Ovary (tissue), 9 donors: ENCODE measurements around the gene PLSCR5. TPM values are rescaled to one million over a fixed set of nuclear protein-coding genes. Genes with fewer than 3 reads are reported as not detected.

Source experiments
- DNase-seq, 5 donors: peaks; one replicate each; pipeline ENCODE4 v3.0.0-alpha.2; 2019 to 2020
- H3K27ac ChIP-seq, 2 donors: fragments of 200-600 bp; one replicate each; pipeline versions ENCODE4 v1.5.1 to v1.8.0; 2019 to 2022
- H3K27me3 ChIP-seq: fragments of 200-600 bp; one replicate; pipeline ENCODE4 v1.8.0; 2022
- H3K36me3 ChIP-seq: fragments of 200-600 bp; sonication (generic); one replicate; pipeline ENCODE4 v1.5.1; 2019
- H3K4me1 ChIP-seq: one replicate; pipeline ENCODE4 v1.8.1; 2013; ENCODE audit warnings: mild to moderate bottlenecking, moderate library complexity; ENCODE audit not compliant: insufficient read depth
- H3K4me3 ChIP-seq: fragments of 200-600 bp; sonication (generic); one replicate; pipeline ENCODE4 v1.5.1; 2017
- H3K9me3 ChIP-seq, 2 donors: fragments of 200-600 bp in 1 of 2; sonication (generic) in 1 of 2; one replicate each; pipeline versions ENCODE4 v1.5.1 to v1.8.1; 2013 to 2019; ENCODE audit warnings: mild to moderate bottlenecking in 1 of 2, moderate library complexity in 1 of 2
- EP300 ChIP-seq: sonication (generic); formaldehyde crosslinking; IDR thresholded peaks from one replicate; pipeline ENCODE4 v1.6.1; 2017; ENCODE audit warnings: antibody characterized with exemption
- POLR2A ChIP-seq: fragments of 450-650 bp; IDR thresholded peaks from one replicate; pipeline ENCODE4 v1.6.1; 2017; ENCODE audit warnings: antibody characterized with exemption, mild to moderate bottlenecking, moderate library complexity
- WGBS, 3 donors: extraction: QIAGEN DNeasy Blood & Tissue Kit in 1 of 3; methylation state at CpG; one replicate each; pipeline versions ENCODE4 v1.1.5 to v1.1.7; 2013 to 2017; 5-methylcytosine and 5-hydroxymethylcytosine counted together
- intact Hi-C, 4 donors: fragments of 100-400 bp; cut with DNase I; formaldehyde crosslinking; loops; one replicate each; pipeline versions ENCODE4 v1.11.0 to v1.15.1; 2022 to 2023
- polyA plus RNA-seq, 2 donors: library from polyadenylated mRNA; stranded (reverse); fragments of 200-250 nt in 1 of 2; fragments of 350-450 nt in 1 of 2; fragmentation: Illumina TruSeq in 1 of 2; extraction: RNeasy Lipid Tissue Mini Kit (QIAGEN cat#74804) in 1 of 2; gene quantifications; one replicate each; pipeline ENCODE4 v1.2.3, GENCODE V29; 2013 to 2014
- total RNA-seq, 7 donors: library from RNA; depleted of rRNA in 2 of 7; stranded (reverse); fragments of >200 nt in 2 of 7; fragmentation: NEBNext Ultra II Directional in 3 of 7; extraction: Animal tissue kit (Norgen Biotek cat#: 25700) in 3 of 7; gene quantifications; one replicate each; pipeline versions ENCODE4 v1.1.0 to v1.2.4, GENCODE V29; 2016 to 2023
- TF ChIP-seq, protein P1 (sequence below), 3 donors: fragments of 450-650 bp in 2 of 3; fragments of 200-600 bp in 1 of 3; IDR thresholded peaks; one replicate each; pipeline versions ENCODE4 v1.5.1 to v1.8.0; 2016 to 2022; ENCODE audit warnings: antibody characterized with exemption in 3 of 3, mild to moderate bottlenecking in 1 of 3
- donor health status: DM: no; HTN: no; CAD: no; lungs with moderate emphysema.
- donor health status: DM: no; HTN: no; CAD: no.
- donor health status: Bipolar disorder and iron deficiency.
- donor health status: DM: yes; HTN: yes; CAD: no.
- donor health status: DM: no; HTN: no; CAD: no.
- donor health status: DM: yes; HTN: yes; CAD: no.

Gene PLSCR5
- total and polyA plus RNA-seq, 9 donors, result not detected

DNA sequence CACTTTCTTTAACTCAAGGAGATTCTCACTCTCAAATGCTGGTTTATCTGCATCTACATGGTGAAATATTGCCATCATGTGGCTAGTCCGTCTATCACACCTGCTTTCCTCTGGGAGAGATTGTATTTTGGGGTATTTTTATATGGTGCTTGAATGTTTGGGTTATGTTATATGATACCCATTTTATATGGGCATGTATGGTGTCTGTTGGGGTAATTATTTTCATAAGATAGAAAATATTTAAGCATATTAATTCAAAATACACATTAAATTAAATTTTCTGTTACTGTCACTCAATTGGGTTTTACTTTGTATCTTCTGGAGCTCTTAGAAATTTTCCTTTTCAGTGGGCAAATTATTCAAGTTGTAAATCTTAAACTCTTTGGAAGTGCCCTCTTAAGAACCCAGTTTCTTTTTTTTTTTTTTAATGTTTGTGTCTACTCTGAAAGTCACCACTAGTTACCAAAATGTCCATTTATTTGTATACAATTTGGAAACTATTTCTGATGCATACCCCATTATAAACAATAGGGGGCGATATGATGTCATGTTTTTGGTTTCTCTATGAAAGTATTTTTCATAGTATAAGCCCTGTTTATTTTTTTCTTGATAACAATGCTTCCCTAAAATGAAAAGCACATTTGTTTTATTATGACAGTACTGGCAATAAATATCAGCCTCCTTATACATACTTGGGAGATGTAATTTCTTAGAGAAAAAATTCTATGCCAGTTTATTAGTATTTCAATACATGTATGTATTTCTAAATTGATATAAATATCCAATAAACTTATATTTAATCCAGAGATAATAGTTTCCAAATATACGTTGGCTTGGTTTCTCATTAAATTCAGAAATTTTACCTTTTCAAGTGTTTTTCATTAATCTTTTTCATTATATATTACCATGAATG, 36.1 kb upstream of the PLSCR5 start:
- TF ChIP-seq EP300 (no peak), POLR2A (no peak)
- TF ChIP-seq, protein P1, sequence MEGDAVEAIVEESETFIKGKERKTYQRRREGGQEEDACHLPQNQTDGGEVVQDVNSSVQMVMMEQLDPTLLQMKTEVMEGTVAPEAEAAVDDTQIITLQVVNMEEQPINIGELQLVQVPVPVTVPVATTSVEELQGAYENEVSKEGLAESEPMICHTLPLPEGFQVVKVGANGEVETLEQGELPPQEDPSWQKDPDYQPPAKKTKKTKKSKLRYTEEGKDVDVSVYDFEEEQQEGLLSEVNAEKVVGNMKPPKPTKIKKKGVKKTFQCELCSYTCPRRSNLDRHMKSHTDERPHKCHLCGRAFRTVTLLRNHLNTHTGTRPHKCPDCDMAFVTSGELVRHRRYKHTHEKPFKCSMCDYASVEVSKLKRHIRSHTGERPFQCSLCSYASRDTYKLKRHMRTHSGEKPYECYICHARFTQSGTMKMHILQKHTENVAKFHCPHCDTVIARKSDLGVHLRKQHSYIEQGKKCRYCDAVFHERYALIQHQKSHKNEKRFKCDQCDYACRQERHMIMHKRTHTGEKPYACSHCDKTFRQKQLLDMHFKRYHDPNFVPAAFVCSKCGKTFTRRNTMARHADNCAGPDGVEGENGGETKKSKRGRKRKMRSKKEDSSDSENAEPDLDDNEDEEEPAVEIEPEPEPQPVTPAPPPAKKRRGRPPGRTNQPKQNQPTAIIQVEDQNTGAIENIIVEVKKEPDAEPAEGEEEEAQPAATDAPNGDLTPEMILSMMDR (IDR thresholded peaks at IDR 0.05), result no peak
- intact Hi-C loops, result no loop called here
- no peak overlapping the region for H3K27ac ChIP-seq
- WGBS, 3 donors, result 13 to 20% (median 17%) methylated on average over 3 of the region's 3 CpGs
- H3K27me3 ChIP-seq, result no peaks in the 10 kb centered on the region
- H3K9me3 ChIP-seq, result no peaks in the 10 kb centered on the region
- H3K36me3 ChIP-seq, result no peaks in the 10 kb centered on the region
- no peak for DNase-seq
- no peaks in the 10 kb centered on the region for H3K4me1 ChIP-seq
- no peak overlapping the region for H3K4me3 ChIP-seq

DNA sequence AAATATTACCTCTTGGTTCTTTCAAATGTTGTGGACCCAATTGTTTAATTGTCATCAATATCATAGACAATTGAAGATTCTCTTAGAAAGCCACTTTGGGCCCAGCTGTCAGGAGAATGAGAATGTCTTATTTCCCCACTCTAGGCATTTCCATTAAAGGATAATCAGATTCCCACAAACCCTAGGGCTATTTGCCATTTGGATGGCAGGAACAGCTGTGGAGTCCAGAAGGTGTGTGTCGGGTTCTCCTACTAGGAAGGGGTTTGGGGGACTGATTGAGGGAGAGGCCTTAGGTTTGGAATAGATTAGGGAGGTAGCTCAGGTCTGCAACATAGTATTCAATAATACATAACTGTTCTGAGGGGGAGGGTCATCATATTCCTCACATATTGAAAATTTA, 35.2 kb upstream of the PLSCR5 start:
- WGBS, 3 donors, result 94 to 100% (median 95%) methylated on average over 1 of the region's 1 CpG
- H3K4me1 ChIP-seq, result no peaks in the 10 kb centered on the region
- no peak overlapping the region for H3K27ac ChIP-seq
- no peak overlapping the region for H3K4me3 ChIP-seq
- TF ChIP-seq EP300 (no peak), POLR2A (no peak)
- TF ChIP-seq, protein P1 (IDR thresholded peaks at IDR 0.05), result no peak
- intact Hi-C loops, result no loop called here
- H3K9me3 ChIP-seq, result no peaks in the 10 kb centered on the region
- H3K36me3 ChIP-seq, result no peaks in the 10 kb centered on the region
- DNase-seq, result no peak
- H3K27me3 ChIP-seq, result no peaks in the 10 kb centered on the region

DNA sequence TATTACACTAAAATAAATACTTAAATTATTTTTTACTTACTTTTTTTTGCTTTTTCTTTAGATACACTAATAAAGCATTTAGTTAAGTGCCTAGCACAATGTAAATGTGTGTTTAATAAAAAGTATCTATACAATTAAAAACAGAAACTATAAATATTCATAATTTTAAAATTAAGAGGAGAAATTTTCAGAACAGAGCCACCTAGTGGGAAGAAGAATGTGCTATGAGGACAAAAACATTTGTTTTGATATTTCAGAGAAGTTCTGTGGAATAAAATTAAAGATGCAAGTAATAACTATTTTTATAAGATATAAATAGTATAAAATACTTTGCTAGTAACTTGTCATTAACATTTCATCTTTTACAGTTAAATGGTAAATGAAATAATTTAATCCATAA, 33.6 kb upstream of the PLSCR5 start:
- Histone ChIP-seq H3K9me3 (no peaks in the 10 kb centered on the region), H3K27me3 (no peaks in the 10 kb centered on the region), H3K4me1 (no peaks in the 10 kb centered on the region), H3K27ac (no peak overlapping the region), H3K36me3 (no peaks in the 10 kb centered on the region), H3K4me3 (no peak overlapping the region)
- no peak for DNase-seq
- intact Hi-C loops, result no loop called here
- TF ChIP-seq POLR2A, result no peak
- no peak for TF ChIP-seq EP300
- TF ChIP-seq, protein P1 (IDR thresholded peaks at IDR 0.05), result no peak

DNA sequence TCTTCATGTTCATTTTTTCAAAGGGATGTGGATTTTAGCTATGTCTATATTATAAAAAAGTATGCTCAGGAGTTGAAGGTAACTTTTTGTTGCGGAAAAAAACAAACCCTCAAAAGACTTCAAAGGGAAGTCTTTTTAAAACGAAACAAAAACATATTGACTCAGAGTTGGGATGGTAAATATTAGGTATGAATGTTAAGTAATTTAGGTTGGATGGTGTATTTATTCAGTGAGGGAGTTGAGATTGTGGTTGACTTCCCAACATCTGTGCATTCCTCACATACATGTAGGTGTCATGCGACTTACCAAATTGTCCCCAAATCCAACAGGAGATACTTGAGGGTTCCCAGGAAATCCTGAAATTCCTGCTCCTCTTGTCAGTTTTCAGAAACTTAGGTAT, 32.7 kb upstream of the PLSCR5 start:
- Histone ChIP-seq H3K27ac (no peak overlapping the region), H3K4me3 (no peak overlapping the region), H3K9me3 (no peaks in the 10 kb centered on the region), H3K27me3 (no peaks in the 10 kb centered on the region), H3K4me1 (no peaks in the 10 kb centered on the region), H3K36me3 (no peaks in the 10 kb centered on the region)
- intact Hi-C loops, result no loop called here
- 89 to 93% (median 92%) methylated on average over 3 of the region's 3 CpGs for WGBS, 3 donors
- no peak for DNase-seq
- TF ChIP-seq, protein P1 (IDR thresholded peaks at IDR 0.05), result no peak
- no peak for TF ChIP-seq POLR2A
